Mesenchymal stem cell (in vitro differentiated cells and primary cell): ENCODE measurements around the gene PRKG1.

Experiments used
- DNase-seq: peaks from one replicate; pipeline ENCODE4 v3.0.0-alpha.2; 2013
- H2AFZ ChIP-seq: one replicate; pipeline ENCODE4 v1.6.1; 2013; ENCODE audit warnings: low read depth, mild to moderate bottlenecking, control low read depth, inconsistent platforms, low read length, moderate library complexity
- H2AK5ac ChIP-seq: 2 replicates; pipeline ENCODE4 v1.6.1; 2013; ENCODE audit warnings: low read length, moderate library complexity, mild to moderate bottlenecking, inconsistent platforms; ENCODE audit not compliant: severe bottlenecking
- H2BK120ac ChIP-seq: one replicate; pipeline ENCODE4 v1.6.1; 2013; ENCODE audit warnings: low read depth, mild to moderate bottlenecking, inconsistent platforms, low read length, moderate library complexity
- H2BK12ac ChIP-seq, 2 experiments: one replicate each; pipeline ENCODE4 v1.6.1; 2013; ENCODE audit warnings: inconsistent platforms in 2 of 2, low read length in 2 of 2, mild to moderate bottlenecking in 2 of 2, moderate library complexity in 2 of 2, control low read depth in 1 of 2
- H2BK15ac ChIP-seq: one replicate; pipeline ENCODE4 v1.6.1; 2013; ENCODE audit warnings: mild to moderate bottlenecking, low read depth, inconsistent platforms; ENCODE audit not compliant: poor library complexity, severe bottlenecking
- H2BK5ac ChIP-seq: 2 replicates; pipeline ENCODE4 v1.6.1; 2013; ENCODE audit warnings: low read depth, mild to moderate bottlenecking, low read length, control low read depth, inconsistent platforms; ENCODE audit not compliant: poor library complexity, severe bottlenecking
- H3K14ac ChIP-seq, 2 experiments: one replicate each; pipeline ENCODE4 v1.6.1; 2013; ENCODE audit warnings: inconsistent platforms in 2 of 2, low read length in 2 of 2, control low read depth in 1 of 2, mild to moderate bottlenecking in 1 of 2, moderate library complexity in 1 of 2
- H3K18ac ChIP-seq, 2 experiments: one replicate each; pipeline ENCODE4 v1.6.1; 2013; ENCODE audit warnings: inconsistent platforms in 2 of 2, low read length in 2 of 2, control low read depth in 1 of 2, low read depth in 1 of 2, mild to moderate bottlenecking in 1 of 2
- H3K23ac ChIP-seq, 2 experiments: one replicate each; pipeline ENCODE4 v1.6.1; 2013; ENCODE audit warnings: inconsistent platforms in 2 of 2, low read length in 2 of 2, mild to moderate bottlenecking in 2 of 2, moderate library complexity in 2 of 2, control low read depth in 1 of 2
- H3K27ac ChIP-seq: 2 replicates; pipeline ENCODE4 v1.5.1; 2013; ENCODE audit warnings: mild to moderate bottlenecking, moderate library complexity, low read length, control low read depth, inconsistent platforms; ENCODE audit not compliant: poor library complexity, severe bottlenecking
- H3K27me3 ChIP-seq, 2 experiments: 2 replicates each; pipeline versions ENCODE4 v1.6.1 to v1.7.0; 2013; ENCODE audit warnings: low read length in 2 of 2, mild to moderate bottlenecking in 2 of 2, moderate library complexity in 2 of 2, control low read depth in 1 of 2, inconsistent platforms in 1 of 2; ENCODE audit not compliant: control insufficient read depth in 1 of 2, insufficient read depth in 1 of 2
- H3K36me3 ChIP-seq, 2 experiments: 2 replicates each; pipeline versions ENCODE4 v1.6.1 to v1.7.0; 2013; ENCODE audit warnings: low read length in 2 of 2, control low read depth in 1 of 2, inconsistent platforms in 1 of 2, low read depth in 1 of 2, mild to moderate bottlenecking in 1 of 2; ENCODE audit not compliant: insufficient read depth in 2 of 2, control insufficient read depth in 1 of 2
- H3K4ac ChIP-seq, 2 experiments: one replicate each; pipeline ENCODE4 v1.6.1; 2013; ENCODE audit warnings: inconsistent platforms in 2 of 2, low read length in 2 of 2, mild to moderate bottlenecking in 2 of 2, moderate library complexity in 2 of 2, control low read depth in 1 of 2, low read depth in 1 of 2
- H3K4me1 ChIP-seq: 2 replicates; pipeline ENCODE4 v1.6.1; 2013; ENCODE audit warnings: low read depth, low read length, control low read depth; ENCODE audit not compliant: control insufficient read depth, insufficient read depth
- H3K4me2 ChIP-seq: 2 replicates; pipeline ENCODE4 v1.6.1; 2013; ENCODE audit warnings: low read length, mild to moderate bottlenecking, inconsistent platforms; ENCODE audit not compliant: poor library complexity, severe bottlenecking
- H3K4me3 ChIP-seq, 2 experiments: 2 replicates each; pipeline versions ENCODE4 v1.5.1 to v1.7.0; 2013; ENCODE audit warnings: low read length in 2 of 2, mild to moderate bottlenecking in 2 of 2, control low read depth in 1 of 2, low read depth in 1 of 2; ENCODE audit not compliant: insufficient read depth in 1 of 2
- H3K79me1 ChIP-seq: replicated peaks from 2 replicates; pipeline ENCODE4 v1.6.1; 2013; ENCODE audit warnings: mild to moderate bottlenecking, control low read depth, low read length, inconsistent platforms; ENCODE audit not compliant: poor library complexity, severe bottlenecking
- H3K9ac ChIP-seq: 2 replicates; pipeline ENCODE4 v1.7.0; 2013; ENCODE audit warnings: mild to moderate bottlenecking, low read length, moderate library complexity
- H3K9me3 ChIP-seq: 2 replicates; pipeline ENCODE4 v1.7.0; 2013; ENCODE audit warnings: mild to moderate bottlenecking, low read length; ENCODE audit not compliant: control insufficient read depth
- H4K8ac ChIP-seq: one replicate; pipeline ENCODE4 v1.6.1; 2013; ENCODE audit warnings: inconsistent platforms, mild to moderate bottlenecking, low read length, moderate library complexity
- H4K91ac ChIP-seq: one replicate; pipeline ENCODE4 v1.6.1; 2013; ENCODE audit warnings: mild to moderate bottlenecking, low read length, inconsistent platforms
- WGBS: methylation state at CpG from one replicate; pipeline ENCODE4 v1.1.7; 2013; ENCODE audit warnings: mixed read lengths; 5-methylcytosine and 5-hydroxymethylcytosine counted together

Gene PRKG1

GRCh38 chr10:51090190-51090589 is 15.9 kb downstream of the PRKG1 start:
- no peaks in the 10 kb centered on the region for H3K27me3 ChIP-seq

GRCh38 chr10:51092402-51092801 is 18.1 kb downstream of the PRKG1 start:
- no peak overlapping the region for H3K14ac ChIP-seq
- DNase-seq, result no peak
- WGBS, result 98% methylated on average over 2 of the region's 2 CpGs

More at GRCh38 chr10:51090190-51090589, 15.9 kb downstream of the PRKG1 start:
- no peaks in the 10 kb centered on the region for H3K4me1 ChIP-seq
- no peak overlapping the region for H2BK12ac ChIP-seq
- no peak overlapping the region for H2BK15ac ChIP-seq
- H2AK5ac ChIP-seq, result no peak overlapping the region
- H3K27ac ChIP-seq, result no peak overlapping the region
- H3K4ac ChIP-seq, result no peak overlapping the region
- no peak overlapping the region for H3K4me3 ChIP-seq
- no peak for DNase-seq
- no peaks in the 10 kb centered on the region for H3K9me3 ChIP-seq
- H4K91ac ChIP-seq, result no peak overlapping the region
- H3K79me1 ChIP-seq, result no peaks in the 10 kb centered on the region
- no peak overlapping the region for H2BK5ac ChIP-seq
- H3K18ac ChIP-seq, result no peak overlapping the region
- H3K9ac ChIP-seq, result no peak overlapping the region
- H3K23ac ChIP-seq, result no peak overlapping the region
- H2AFZ ChIP-seq, result no peak overlapping the region
- no peak overlapping the region for H2BK120ac ChIP-seq
- H3K4me2 ChIP-seq, result no peak overlapping the region
- no peak overlapping the region for H4K8ac ChIP-seq
- H3K36me3 ChIP-seq, result no peaks in the 10 kb centered on the region
- H3K14ac ChIP-seq, result no peak overlapping the region

GRCh38 chr10:51095444-51095843 is 21.2 kb downstream of the PRKG1 start:
- Histone ChIP-seq H3K4ac (no peak overlapping the region), H3K36me3 (no peaks in the 10 kb centered on the region)
- WGBS, result 82% methylated on average over 3 of the region's 3 CpGs

More at GRCh38 chr10:51092402-51092801, 18.1 kb downstream of the PRKG1 start:
- Histone ChIP-seq H3K9me3 (no peaks in the 10 kb centered on the region), H3K23ac (no peak overlapping the region), H3K79me1 (no peaks in the 10 kb centered on the region), H3K27ac (no peak overlapping the region), H2BK12ac (no peak overlapping the region), H4K8ac (no peak overlapping the region), H3K27me3 (no peaks in the 10 kb centered on the region), H2AK5ac (no peak overlapping the region), H3K36me3 (no peaks in the 10 kb centered on the region), H2BK5ac (no peak overlapping the region), H4K91ac (no peak overlapping the region), H3K4me2 (no peak overlapping the region), H3K4ac (no peak overlapping the region), H3K4me3 (no peak overlapping the region), H2BK120ac (no peak overlapping the region), H3K4me1 (no peaks in the 10 kb centered on the region), H2BK15ac (no peak overlapping the region), H3K9ac (no peak overlapping the region), H2AFZ (no peak overlapping the region), H3K18ac (no peak overlapping the region)

GRCh38 chr10:51097546-51097945 is 23.3 kb downstream of the PRKG1 start:
- H2BK120ac ChIP-seq, result no peak overlapping the region
- no peaks in the 10 kb centered on the region for H3K36me3 ChIP-seq
- no peak overlapping the region for H3K18ac ChIP-seq
- 92% methylated on average over 2 of the region's 4 CpGs for WGBS
- no peak overlapping the region for H3K4ac ChIP-seq
- no peak overlapping the region for H2BK12ac ChIP-seq
- no peak for DNase-seq
- peak overlapping the region in 1 of 2 experiments; percentile 11 for H3K4me3 ChIP-seq
- H3K4me2 ChIP-seq, result no peak overlapping the region
- H3K9ac ChIP-seq, result no peak overlapping the region
- H3K27ac ChIP-seq, result no peak overlapping the region
- H2BK15ac ChIP-seq, result no peak overlapping the region
- H3K9me3 ChIP-seq, result no peaks in the 10 kb centered on the region
- H2AFZ ChIP-seq, result no peak overlapping the region
- H2AK5ac ChIP-seq, result no peak overlapping the region
- no peaks in the 10 kb centered on the region for H3K79me1 ChIP-seq
- H3K14ac ChIP-seq, result no peak overlapping the region
- H3K27me3 ChIP-seq, result no peaks in the 10 kb centered on the region
- H2BK5ac ChIP-seq, result no peak overlapping the region
- H3K23ac ChIP-seq, result no peak overlapping the region
- H4K91ac ChIP-seq, result no peak overlapping the region
- H4K8ac ChIP-seq, result no peak overlapping the region
- no peaks in the 10 kb centered on the region for H3K4me1 ChIP-seq

More at GRCh38 chr10:51095444-51095843, 21.2 kb downstream of the PRKG1 start:
- H3K18ac ChIP-seq, result no peak overlapping the region
- DNase-seq, result no peak
- no peak overlapping the region for H4K91ac ChIP-seq
- H2BK5ac ChIP-seq, result no peak overlapping the region
- H2BK12ac ChIP-seq, result no peak overlapping the region
- no peak overlapping the region for H3K14ac ChIP-seq
- no peaks in the 10 kb centered on the region for H3K79me1 ChIP-seq
- no peak overlapping the region for H3K27ac ChIP-seq
- no peak overlapping the region for H3K4me2 ChIP-seq
- H3K9ac ChIP-seq, result no peak overlapping the region
- no peak overlapping the region for H3K4me3 ChIP-seq
- H2AFZ ChIP-seq, result no peak overlapping the region
- no peak overlapping the region for H2AK5ac ChIP-seq
- no peaks in the 10 kb centered on the region for H3K9me3 ChIP-seq
- no peak overlapping the region for H2BK120ac ChIP-seq
- H4K8ac ChIP-seq, result no peak overlapping the region
- no peaks in the 10 kb centered on the region for H3K4me1 ChIP-seq
- H3K27me3 ChIP-seq, result no peaks in the 10 kb centered on the region
- H2BK15ac ChIP-seq, result no peak overlapping the region
- no peak overlapping the region for H3K23ac ChIP-seq
